Tibial nerve (tissue), 4 donors: ENCODE results near the gene UTP14A. TPM values are rescaled to one million over a fixed set of nuclear protein-coding genes. Genes with fewer than 3 reads are reported as not detected.
A peak's percentile ranks its signal among the peaks of the same experiment; 100 is the strongest.

Experiments used
- DNase-seq, 2 donors: peaks; one replicate each; pipeline ENCODE4 v3.0.0-alpha.2; 2019; ENCODE audit warnings: low spot score in 2 of 2
- H3K27ac ChIP-seq, 4 donors: fragments of 200-600 bp; sonication (generic) in 3 of 4; one replicate each; pipeline ENCODE4 v1.5.1; 2017 to 2019; ENCODE audit warnings: mild to moderate bottlenecking in 1 of 4
- H3K27me3 ChIP-seq, 2 donors: fragments of 200-600 bp; sonication (generic) in 1 of 2; one replicate each; pipeline versions ENCODE4 v1.5.1 to v1.6.0; 2017 to 2019
- H3K36me3 ChIP-seq, 3 donors: fragments of 200-600 bp; sonication (generic); one replicate each; pipeline ENCODE4 v1.5.1; 2018 to 2019
- H3K4me1 ChIP-seq, 4 donors: fragments of 200-600 bp; sonication (generic) in 3 of 4; one replicate each; pipeline ENCODE4 v1.5.1; 2017 to 2019
- H3K4me3 ChIP-seq, 4 donors: fragments of 200-600 bp; sonication (generic) in 3 of 4; one replicate each; pipeline ENCODE4 v1.5.1; 2017 to 2019; ENCODE audit warnings: mild to moderate bottlenecking in 1 of 4, moderate library complexity in 1 of 4
- H3K9me3 ChIP-seq, 4 donors: fragments of 200-600 bp; sonication (generic) in 3 of 4; one replicate each; pipeline ENCODE4 v1.5.1; 2017 to 2019
- CTCF ChIP-seq, 5 experiments: fragments of 200-600 bp in 3 of 5; fragments of 450-650 bp in 2 of 5; sonication (generic) in 3 of 5; IDR thresholded peaks; one replicate each; pipeline ENCODE4 v1.5.1; 2016 to 2019; ENCODE audit warnings: antibody characterized with exemption in 5 of 5, mild to moderate bottlenecking in 3 of 5, moderate library complexity in 2 of 5
- EP300 ChIP-seq, 2 donors: sonication (generic); formaldehyde crosslinking; IDR thresholded peaks; one replicate each; pipeline ENCODE4 v1.6.1; 2017; ENCODE audit warnings: antibody characterized with exemption in 2 of 2, mild to moderate bottlenecking in 1 of 2
- POLR2A ChIP-seq, 2 donors: fragments of 450-650 bp; IDR thresholded peaks; one replicate each; pipeline ENCODE4 v1.6.1; 2017; ENCODE audit warnings: antibody characterized with exemption in 2 of 2, mild to moderate bottlenecking in 2 of 2, moderate library complexity in 2 of 2
- WGBS, 2 donors: methylation state at CpG; one replicate each; pipeline ENCODE4 v1.1.5; 2018; 5-methylcytosine and 5-hydroxymethylcytosine counted together
- total RNA-seq, 4 donors: library from RNA; depleted of rRNA; stranded (reverse); fragments of >200 nt; gene quantifications; one replicate each; pipeline ENCODE4 v1.1.0, GENCODE V29; 2016

UTP14A gene
- total RNA-seq, 4 donors from 2014 or later: 14.9 to 27.6 (median 17.7) TPM

- WGBS, 2 donors: 0 to 44% methylated on average over 14 to 41 of the region's 41 CpGs
- TF ChIP-seq POLR2A (IDR thresholded peaks at IDR 0.05): no peak
- TF ChIP-seq EP300 (IDR thresholded peaks at IDR 0.05): peak in 1 of 2 donors; percentile 64
- Histone ChIP-seq H3K4me3 (peak overlapping the region; percentile 48 to 65 (median 53)), H3K4me1 (peaks cover 0 to 5% (median 0%) of the 10 kb centered on the region in 4 donors), H3K9me3 (no peaks in the 10 kb centered on the region), H3K27me3 (no peaks in the 10 kb centered on the region), H3K36me3 (peaks cover 0 to 26% (median 0%) of the 10 kb centered on the region in 3 donors), H3K27ac (peak overlapping the region; percentile 78 to 93 (median 86))
- DNase-seq: peak; percentile 78 to 84
Measured at GRCh38 chrX:129931411-129932015, 25.5 kb downstream of the UTP14A start.

- Histone ChIP-seq H3K27me3 (no peaks in the 10 kb centered on the region), H3K36me3 (peaks cover 0 to 19% (median 0%) of the 10 kb centered on the region in 3 donors), H3K4me3 (peak overlapping the region; percentile 48 to 65 (median 53)), H3K27ac (peak overlapping the region; percentile 78 to 93 (median 86)), H3K4me1 (peaks cover 0 to 5% (median 0%) of the 10 kb centered on the region in 4 donors), H3K9me3 (no peaks in the 10 kb centered on the region)
- peak; percentile 81 to 85 for DNase-seq
- WGBS, 2 donors: 1 to 53% methylated on average over 12 to 94 of the region's 97 CpGs
- TF ChIP-seq CTCF (IDR thresholded peaks at IDR 0.05): no peak
Measured at GRCh38 chrX:129932016-129932820, 26.3 kb downstream of the UTP14A start.

- no peak for DNase-seq
- Histone ChIP-seq H3K36me3 (peaks cover 0 to 12% (median 0%) of the 10 kb centered on the region in 3 donors), H3K27me3 (no peaks in the 10 kb centered on the region), H3K4me1 (peaks cover 0 to 5% (median 0%) of the 10 kb centered on the region in 4 donors), H3K9me3 (no peaks in the 10 kb centered on the region), H3K4me3 (peak overlapping the region; percentile 33 to 65 (median 42)), H3K27ac (peak overlapping the region; percentile 39 to 93 (median 71))
- WGBS, 2 donors: 9 to 60% methylated on average over 12 to 25 of the region's 47 CpGs
- no peak for TF ChIP-seq EP300 (IDR thresholded peaks at IDR 0.05)
- TF ChIP-seq CTCF (IDR thresholded peaks at IDR 0.05): no peak
- no peak for TF ChIP-seq POLR2A (IDR thresholded peaks at IDR 0.05)
Measured at GRCh38 chrX:129932821-129933321, 26.9 kb downstream of the UTP14A start.

GRCh38 chrX:129933700-129934099, 27.7 kb downstream of the UTP14A start:
- Histone ChIP-seq H3K9me3 (no peaks in the 10 kb centered on the region), H3K4me1 (peaks cover 0 to 5% (median 0%) of the 10 kb centered on the region in 4 donors), H3K4me3 (no peak overlapping the region), H3K27me3 (no peaks in the 10 kb centered on the region), H3K27ac (no peak overlapping the region), H3K36me3 (peaks cover 0 to 8% (median 0%) of the 10 kb centered on the region in 3 donors)
- DNase-seq: no peak
- TF ChIP-seq POLR2A (IDR thresholded peaks at IDR 0.05) (no peak), EP300 (IDR thresholded peaks at IDR 0.05) (no peak), CTCF (IDR thresholded peaks at IDR 0.05) (no peak)
- WGBS, 2 donors: 60 to 69% methylated on average over 6 to 7 of the region's 7 CpGs

- H3K27ac ChIP-seq: no peak overlapping the region
- H3K4me3 ChIP-seq: no peak overlapping the region
- TF ChIP-seq CTCF (IDR thresholded peaks at IDR 0.05) (no peak), POLR2A (IDR thresholded peaks at IDR 0.05) (no peak), EP300 (IDR thresholded peaks at IDR 0.05) (no peak)
- H3K36me3 ChIP-seq: peaks cover 0 to under 1% (median 0%) of the 10 kb centered on the region in 3 donors
- peaks cover 0 to 5% (median 0%) of the 10 kb centered on the region in 4 donors for H3K4me1 ChIP-seq
- H3K9me3 ChIP-seq: no peaks in the 10 kb centered on the region
- WGBS, 2 donors: 42 to 66% methylated on average over 10 of the region's 10 CpGs
- no peaks in the 10 kb centered on the region for H3K27me3 ChIP-seq
- no peak for DNase-seq
Measured at GRCh38 chrX:129934461-129934860, 28.5 kb downstream of the UTP14A start.
